ENCODE data around the gene CRYZL1. TPM values are rescaled to one million over a fixed set of nuclear protein-coding genes. Genes with fewer than 3 reads are reported as not detected.
"Not testable (repeated sequence)": the region's sequence is repeated elsewhere in the genome, so short reads cannot be mapped to it uniquely, and the experiment has no call there.

Gene CRYZL1
- polyA plus RNA-seq, 4 donors: 13.5 to 37.1 (median 15.9) TPM

- 85 to 91% (median 89%) methylated on average over 7 of the region's 7 CpGs for WGBS, 3 donors
- peaks cover 3 to 21% (median 5%) of the 10 kb centered on the region in 3 donors for H3K36me3 ChIP-seq (ENCODE audit: control insufficient read depth in 3 of 3, insufficient read depth in 2 of 3, low read depth in 1 of 3, low read length in 3 of 3)
Observed at GRCh38 chr21:33578959-33579542, 62.5 kb downstream of the CRYZL1 start.

GRCh38 chr21:33578214-33578613, 63.3 kb downstream of the CRYZL1 start:
- DNase-seq (no peak), FAIRE-seq (no peak)
- no peak overlapping the region for H3K4me3 ChIP-seq (ENCODE audit: low read depth in 1 of 3, low read length in 3 of 3)
- no peak overlapping the region for H3K27ac ChIP-seq (ENCODE audit: low read depth in 1 of 3, low read length in 2 of 3)
- peaks cover 2 to 21% (median 5%) of the 10 kb centered on the region in 3 donors for H3K36me3 ChIP-seq (ENCODE audit: control insufficient read depth in 3 of 3, insufficient read depth in 2 of 3, low read depth in 1 of 3, low read length in 3 of 3)
- H3K9me3 ChIP-seq (ENCODE audit: control insufficient read depth in 2 of 2, insufficient read depth in 1 of 2, low read depth in 1 of 2, low read length in 1 of 2): no peaks in the 10 kb centered on the region
- H3K27me3 ChIP-seq (ENCODE audit: control insufficient read depth in 3 of 3, insufficient read depth in 3 of 3, low read length in 3 of 3): no peaks in the 10 kb centered on the region
- WGBS, 3 donors: 85 to 92% (median 86%) methylated on average over 2 of the region's 2 CpGs
- peaks cover 0 to 3% (median 0%) of the 10 kb centered on the region in 3 donors for H3K4me1 ChIP-seq (ENCODE audit: control insufficient read depth in 3 of 3, insufficient read depth in 2 of 3, low read depth in 1 of 3, low read length in 2 of 3)

More at GRCh38 chr21:33578959-33579542, 62.5 kb downstream of the CRYZL1 start:
- no peak overlapping the region for H3K4me3 ChIP-seq (ENCODE audit: low read depth in 1 of 3, low read length in 3 of 3)
- no peaks in the 10 kb centered on the region for H3K9me3 ChIP-seq (ENCODE audit: control insufficient read depth in 2 of 2, insufficient read depth in 1 of 2, low read depth in 1 of 2, low read length in 1 of 2)
- H3K4me1 ChIP-seq (ENCODE audit: control insufficient read depth in 3 of 3, insufficient read depth in 2 of 3, low read depth in 1 of 3, low read length in 2 of 3): peaks cover 0 to 3% (median 0%) of the 10 kb centered on the region in 3 donors
- FAIRE-seq: no peak
- peak overlapping the region in 1 of 3 donors; percentile 17 for H3K27ac ChIP-seq (ENCODE audit: low read depth in 1 of 3, low read length in 2 of 3)
- no peaks in the 10 kb centered on the region for H3K27me3 ChIP-seq (ENCODE audit: control insufficient read depth in 3 of 3, insufficient read depth in 3 of 3, low read length in 3 of 3)
- no peak for DNase-seq

GRCh38 chr21:33576741-33577141, 64.8 kb downstream of the CRYZL1 start:
- not testable (repeated sequence) for H3K4me3 ChIP-seq (ENCODE audit: low read depth in 1 of 3, low read length in 3 of 3); H3K4me1 ChIP-seq (ENCODE audit: control insufficient read depth in 3 of 3, insufficient read depth in 2 of 3, low read depth in 1 of 3, low read length in 2 of 3); FAIRE-seq; H3K27me3 ChIP-seq (ENCODE audit: control insufficient read depth in 3 of 3, insufficient read depth in 3 of 3, low read length in 3 of 3); H3K9me3 ChIP-seq (ENCODE audit: control insufficient read depth in 2 of 2, insufficient read depth in 1 of 2, low read depth in 1 of 2, low read length in 1 of 2); H3K27ac ChIP-seq (ENCODE audit: low read depth in 1 of 3, low read length in 2 of 3)
- peaks cover 5 to 20% (median 6%) of the 10 kb centered on the region in 3 donors for H3K36me3 ChIP-seq (ENCODE audit: control insufficient read depth in 3 of 3, insufficient read depth in 2 of 3, low read depth in 1 of 3, low read length in 3 of 3)
- WGBS, 3 donors: 8 to 41% (median 11%) methylated on average over 2 of the region's 2 CpGs
- DNase-seq: peak; percentile 79 to 81

GRCh38 chr21:33572350-33572749, 69.2 kb downstream of the CRYZL1 start:
- no peaks in the 10 kb centered on the region for H3K27me3 ChIP-seq (ENCODE audit: control insufficient read depth in 3 of 3, insufficient read depth in 3 of 3, low read length in 3 of 3)
- H3K36me3 ChIP-seq (ENCODE audit: control insufficient read depth in 3 of 3, insufficient read depth in 2 of 3, low read depth in 1 of 3, low read length in 3 of 3): peaks cover 11 to 26% (median 19%) of the 10 kb centered on the region in 3 donors
- 19 to 36% (median 34%) methylated on average over 3 of the region's 3 CpGs for WGBS, 3 donors
- no peak overlapping the region for H3K4me3 ChIP-seq (ENCODE audit: low read depth in 1 of 3, low read length in 3 of 3)
- FAIRE-seq (no peak), DNase-seq (peak in 1 of 2 donors; percentile 50)
- H3K9me3 ChIP-seq (ENCODE audit: control insufficient read depth in 2 of 2, insufficient read depth in 1 of 2, low read depth in 1 of 2, low read length in 1 of 2): no peaks in the 10 kb centered on the region
- peaks cover 0 to 3% (median 0%) of the 10 kb centered on the region in 3 donors for H3K4me1 ChIP-seq (ENCODE audit: control insufficient read depth in 3 of 3, insufficient read depth in 2 of 3, low read depth in 1 of 3, low read length in 2 of 3)
- H3K27ac ChIP-seq (ENCODE audit: low read depth in 1 of 3, low read length in 2 of 3): no peak overlapping the region

- FAIRE-seq (no peak), DNase-seq (no peak)
- Histone ChIP-seq H3K36me3 (ENCODE audit: control insufficient read depth in 3 of 3, insufficient read depth in 2 of 3, low read depth in 1 of 3, low read length in 3 of 3) (peaks cover 9 to 21% (median 19%) of the 10 kb centered on the region in 3 donors), H3K4me1 (ENCODE audit: control insufficient read depth in 3 of 3, insufficient read depth in 2 of 3, low read depth in 1 of 3, low read length in 2 of 3) (no peaks in the 10 kb centered on the region), H3K27me3 (ENCODE audit: control insufficient read depth in 3 of 3, insufficient read depth in 3 of 3, low read length in 3 of 3) (no peaks in the 10 kb centered on the region), H3K9me3 (ENCODE audit: control insufficient read depth in 2 of 2, insufficient read depth in 1 of 2, low read depth in 1 of 2, low read length in 1 of 2) (no peaks in the 10 kb centered on the region), H3K4me3 (ENCODE audit: low read depth in 1 of 3, low read length in 3 of 3) (no peak overlapping the region), H3K27ac (ENCODE audit: low read depth in 1 of 3, low read length in 2 of 3) (no peak overlapping the region)
- WGBS, 3 donors: 88 to 93% (median 91%) methylated on average over 5 of the region's 5 CpGs
Observed at GRCh38 chr21:33569991-33570390, 71.5 kb downstream of the CRYZL1 start.

GRCh38 chr21:33568448-33568847, 73.1 kb downstream of the CRYZL1 start:
- FAIRE-seq: no peak
- Histone ChIP-seq H3K4me1 (ENCODE audit: control insufficient read depth in 3 of 3, insufficient read depth in 2 of 3, low read depth in 1 of 3, low read length in 2 of 3) (no peaks in the 10 kb centered on the region), H3K27ac (ENCODE audit: low read depth in 1 of 3, low read length in 2 of 3) (no peak overlapping the region), H3K27me3 (ENCODE audit: control insufficient read depth in 3 of 3, insufficient read depth in 3 of 3, low read length in 3 of 3) (no peaks in the 10 kb centered on the region), H3K36me3 (ENCODE audit: control insufficient read depth in 3 of 3, insufficient read depth in 2 of 3, low read depth in 1 of 3, low read length in 3 of 3) (peaks cover 9 to 19% (median 17%) of the 10 kb centered on the region in 3 donors), H3K9me3 (ENCODE audit: control insufficient read depth in 2 of 2, insufficient read depth in 1 of 2, low read depth in 1 of 2, low read length in 1 of 2) (no peaks in the 10 kb centered on the region), H3K4me3 (ENCODE audit: low read depth in 1 of 3, low read length in 3 of 3) (no peak overlapping the region)
- DNase-seq: no peak
- 69 to 89% (median 81%) methylated on average over 2 of the region's 2 CpGs for WGBS, 3 donors

- H3K9me3 ChIP-seq (ENCODE audit: control insufficient read depth in 2 of 2, insufficient read depth in 1 of 2, low read depth in 1 of 2, low read length in 1 of 2): no peaks in the 10 kb centered on the region
- H3K27me3 ChIP-seq (ENCODE audit: control insufficient read depth in 3 of 3, insufficient read depth in 3 of 3, low read length in 3 of 3): no peaks in the 10 kb centered on the region
- no peak overlapping the region for H3K4me3 ChIP-seq (ENCODE audit: low read depth in 1 of 3, low read length in 3 of 3)
- H3K36me3 ChIP-seq (ENCODE audit: control insufficient read depth in 3 of 3, insufficient read depth in 2 of 3, low read depth in 1 of 3, low read length in 3 of 3): peaks cover 9 to 19% (median 17%) of the 10 kb centered on the region in 3 donors
- no peak for DNase-seq
- FAIRE-seq: no peak
- 60 to 73% (median 71%) methylated on average over 6 of the region's 6 CpGs for WGBS, 3 donors
- no peaks in the 10 kb centered on the region for H3K4me1 ChIP-seq (ENCODE audit: control insufficient read depth in 3 of 3, insufficient read depth in 2 of 3, low read depth in 1 of 3, low read length in 2 of 3)
- no peak overlapping the region for H3K27ac ChIP-seq (ENCODE audit: low read depth in 1 of 3, low read length in 2 of 3)
Observed at GRCh38 chr21:33567914-33568313, 73.6 kb downstream of the CRYZL1 start.

- Histone ChIP-seq H3K4me1 (ENCODE audit: control insufficient read depth in 3 of 3, insufficient read depth in 2 of 3, low read depth in 1 of 3, low read length in 2 of 3) (no peaks in the 10 kb centered on the region), H3K4me3 (ENCODE audit: low read depth in 1 of 3, low read length in 3 of 3) (no peak overlapping the region), H3K27ac (ENCODE audit: low read depth in 1 of 3, low read length in 2 of 3) (no peak overlapping the region), H3K9me3 (ENCODE audit: control insufficient read depth in 2 of 2, insufficient read depth in 1 of 2, low read depth in 1 of 2, low read length in 1 of 2) (no peaks in the 10 kb centered on the region), H3K36me3 (ENCODE audit: control insufficient read depth in 3 of 3, insufficient read depth in 2 of 3, low read depth in 1 of 3, low read length in 3 of 3) (peaks cover 9 to 17% (median 16%) of the 10 kb centered on the region in 3 donors), H3K27me3 (ENCODE audit: control insufficient read depth in 3 of 3, insufficient read depth in 3 of 3, low read length in 3 of 3) (no peaks in the 10 kb centered on the region)
- DNase-seq: no peak
- WGBS, 3 donors: 86 to 92% (median 86%) methylated on average over 2 of the region's 2 CpGs
- no peak for FAIRE-seq
Observed at GRCh38 chr21:33566514-33566913, 75.0 kb downstream of the CRYZL1 start.

GRCh38 chr21:33562389-33562788, 79.2 kb downstream of the CRYZL1 start:
- 95 to 100% (median 96%) methylated on average over 2 of the region's 2 CpGs for WGBS, 3 donors
- Histone ChIP-seq H3K4me1 (ENCODE audit: control insufficient read depth in 3 of 3, insufficient read depth in 2 of 3, low read depth in 1 of 3, low read length in 2 of 3) (no peaks in the 10 kb centered on the region), H3K4me3 (ENCODE audit: low read depth in 1 of 3, low read length in 3 of 3) (no peak overlapping the region), H3K27ac (ENCODE audit: low read depth in 1 of 3, low read length in 2 of 3) (no peak overlapping the region), H3K36me3 (ENCODE audit: control insufficient read depth in 3 of 3, insufficient read depth in 2 of 3, low read depth in 1 of 3, low read length in 3 of 3) (peaks cover 9 to 20% (median 18%) of the 10 kb centered on the region in 3 donors), H3K27me3 (ENCODE audit: control insufficient read depth in 3 of 3, insufficient read depth in 3 of 3, low read length in 3 of 3) (no peaks in the 10 kb centered on the region), H3K9me3 (ENCODE audit: control insufficient read depth in 2 of 2, insufficient read depth in 1 of 2, low read depth in 1 of 2, low read length in 1 of 2) (no peaks in the 10 kb centered on the region)
- FAIRE-seq: no peak
- DNase-seq: no peak
